H1 (cell line): Measurements from ENCODE around the gene TCF19. TPM values are rescaled to one million over a fixed set of nuclear protein-coding genes. Genes with fewer than 3 reads are reported as not detected.

Experiments used
- CTCF ChIA-PET: fragments of 300-600 bp; sonication (Branson Sonifier 250); formaldehyde crosslinking; loops from one replicate; lab custom pipeline; 2021; ENCODE audit not compliant: partially characterized antibody; lab: Charles Lee
- POLR2A ChIA-PET: fragments of 300-600 bp; sonication (Branson Sonifier 250); formaldehyde crosslinking; loops from one replicate; lab custom pipeline; 2021; ENCODE audit warnings: inconsistent platforms; ENCODE audit not compliant: partially characterized antibody; lab: Charles Lee
- DNase-seq, 2 experiments: peaks; one replicate each; pipeline versions ENCODE4 v3.0.0 to v3.0.0-alpha.2; 2010 to 2022; ENCODE audit warnings: low spot score in 2 of 2, low read depth in 1 of 2, mixed read lengths in 1 of 2
- FAIRE-seq: peaks from 2 replicates; lab custom pipeline; 2011; peaks lifted over from hg19 to GRCh38; lab: Jason Lieb, UNC
- H2AFZ ChIP-seq: 2 replicates; pipeline ENCODE4 v1.8.1; 2012; ENCODE audit warnings: low read length, inconsistent platforms
- H2AK5ac ChIP-seq: 2 replicates; pipeline ENCODE4 v1.6.1; 2013; ENCODE audit warnings: low read depth, low read length
- H2BK120ac ChIP-seq: replicated peaks from 2 replicates; pipeline ENCODE3; 2013; ENCODE audit warnings: low read depth, low read length, inconsistent platforms
- H2BK12ac ChIP-seq: 2 replicates; pipeline ENCODE4 v1.6.1; 2013; ENCODE audit warnings: low read depth, low read length
- H2BK15ac ChIP-seq: 2 replicates; pipeline ENCODE4 v1.6.1; 2013; ENCODE audit warnings: low read length
- H2BK20ac ChIP-seq: 2 replicates; pipeline ENCODE4 v1.6.1; 2013; ENCODE audit warnings: low read length
- H2BK5ac ChIP-seq: 2 replicates; pipeline ENCODE4 v1.6.1; 2013; ENCODE audit warnings: low read depth, low read length
- H3K14ac ChIP-seq: 2 replicates; pipeline ENCODE4 v1.6.1; 2013; ENCODE audit warnings: inconsistent platforms; ENCODE audit not compliant: insufficient read length
- H3K18ac ChIP-seq: 2 replicates; pipeline ENCODE4 v1.6.1; 2013; ENCODE audit warnings: low read length; ENCODE audit errors: extremely low read depth
- H3K23ac ChIP-seq: 2 replicates; pipeline ENCODE4 v1.6.1; 2013; ENCODE audit warnings: inconsistent platforms; ENCODE audit not compliant: insufficient read length
- H3K23me2 ChIP-seq: 2 replicates; pipeline ENCODE4 v1.6.1; 2013; ENCODE audit warnings: low read depth, low read length
- H3K27ac ChIP-seq: 2 replicates; pipeline ENCODE4 v1.6.1; 2011; ENCODE audit warnings: low read depth, low read length, inconsistent platforms
- H3K27me3 ChIP-seq, 4 experiments: replicated peaks in 1 of 4; 1 replicate in 1 of 4; 2 replicates in 3 of 4; pipeline versions ENCODE4 v1.6.1 to v1.8.1; 2011 to 2013; ENCODE audit warnings: low read length in 3 of 4, mild to moderate bottlenecking in 3 of 4, inconsistent platforms in 2 of 4, mixed read lengths in 2 of 4, moderate library complexity in 1 of 4; ENCODE audit not compliant: control insufficient read depth in 3 of 4, insufficient read depth in 3 of 4; ENCODE audit errors: extremely low read depth in 1 of 4
- H3K36me3 ChIP-seq, 4 experiments: 2 replicates each; pipeline versions ENCODE4 v1.6.1 to v1.8.1; 2011 to 2013; ENCODE audit warnings: mild to moderate bottlenecking in 4 of 4, low read length in 3 of 4, moderate library complexity in 2 of 4, control low read depth in 1 of 4, inconsistent platforms in 1 of 4; ENCODE audit not compliant: insufficient read depth in 4 of 4, control insufficient read depth in 2 of 4
- H3K4ac ChIP-seq: replicated peaks from 2 replicates; pipeline ENCODE3; 2013; ENCODE audit warnings: low read length, low read depth, mixed read lengths, inconsistent platforms; ENCODE audit not compliant: insufficient read length
- H3K4me1 ChIP-seq, 4 experiments: replicated peaks in 1 of 4; 1 replicate in 1 of 4; 2 replicates in 3 of 4; pipeline versions ENCODE4 v1.6.1 to v1.8.1; 2011 to 2013; ENCODE audit warnings: low read length in 3 of 4, inconsistent platforms in 2 of 4, mixed read lengths in 1 of 4; ENCODE audit not compliant: insufficient read depth in 4 of 4, control insufficient read depth in 3 of 4
- H3K4me2 ChIP-seq, 2 experiments: 2 replicates each; pipeline versions ENCODE4 v1.6.1 to v1.8.1; 2011 to 2013; ENCODE audit warnings: low read depth in 2 of 2, low read length in 2 of 2, control low read depth in 1 of 2, inconsistent platforms in 1 of 2, mild to moderate bottlenecking in 1 of 2; ENCODE audit not compliant: insufficient read depth in 1 of 2
- H3K4me3 ChIP-seq, 4 experiments: fragments of 200-600, 300-600 bp in 1 of 4; sonication (generic), shearing (Covaris generic), sonication (Bioruptor Twin) in 1 of 4; 2 replicates each; pipeline versions ENCODE4 v1.5.1 to v1.8.1; 2011 to 2016; ENCODE audit warnings: low read length in 4 of 4, low read depth in 3 of 4, control low read depth in 2 of 4, inconsistent platforms in 2 of 4, mild to moderate bottlenecking in 2 of 4, mixed read lengths in 1 of 4, moderate library complexity in 1 of 4; ENCODE audit not compliant: insufficient read depth in 2 of 4; ENCODE audit errors: extremely low read depth in 1 of 4
- H3K56ac ChIP-seq: replicated peaks from 2 replicates; pipeline ENCODE3; 2013; ENCODE audit warnings: low read depth, mild to moderate bottlenecking, mixed read lengths, low read length, inconsistent platforms; ENCODE audit not compliant: insufficient read length
- H3K79me1 ChIP-seq: 2 replicates; pipeline ENCODE4 v1.6.1; 2013; ENCODE audit warnings: low read depth, low read length, control low read depth
- H3K79me2 ChIP-seq, 2 experiments: 2 replicates each; pipeline versions ENCODE4 v1.6.1 to v1.8.1; 2012 to 2013; ENCODE audit warnings: low read length in 2 of 2, mild to moderate bottlenecking in 2 of 2, inconsistent platforms in 1 of 2; ENCODE audit not compliant: insufficient read depth in 2 of 2, control insufficient read depth in 1 of 2
- H3K9ac ChIP-seq, 4 experiments: replicated peaks in 1 of 4; 1 replicate in 1 of 4; 2 replicates in 3 of 4; pipeline versions ENCODE4 v1.6.1 to v1.8.1; 2011 to 2013; ENCODE audit warnings: low read depth in 3 of 4, low read length in 3 of 4, control low read depth in 2 of 4, mild to moderate bottlenecking in 2 of 4, moderate library complexity in 2 of 4, inconsistent platforms in 1 of 4; ENCODE audit errors: extremely low read depth in 1 of 4
- H3K9me3 ChIP-seq, 2 experiments: 2 replicates each; pipeline versions ENCODE4 v1.6.1 to v1.8.1; 2012 to 2013; ENCODE audit warnings: mild to moderate bottlenecking in 2 of 2, moderate library complexity in 2 of 2, control low read depth in 1 of 2, inconsistent platforms in 1 of 2, low read depth in 1 of 2, low read length in 1 of 2, mixed read lengths in 1 of 2; ENCODE audit not compliant: insufficient read depth in 2 of 2
- H4K20me1 ChIP-seq, 2 experiments: replicated peaks in 1 of 2; 2 replicates each; pipeline versions ENCODE3 to v1.8.1; 2011 to 2013; ENCODE audit warnings: inconsistent platforms in 2 of 2, low read length in 2 of 2, mild to moderate bottlenecking in 1 of 2; ENCODE audit not compliant: insufficient read depth in 2 of 2, control insufficient read depth in 1 of 2
- H4K5ac ChIP-seq: 2 replicates; pipeline ENCODE4 v1.6.1; 2013; ENCODE audit warnings: low read length, low read depth, mixed read lengths, inconsistent platforms; ENCODE audit not compliant: insufficient read length
- H4K8ac ChIP-seq: 2 replicates; pipeline ENCODE4 v1.8.0; 2013; ENCODE audit warnings: mild to moderate bottlenecking, moderate library complexity, low read length, inconsistent platforms; ENCODE audit not compliant: insufficient read depth; ENCODE audit errors: extremely low read depth
- H4K91ac ChIP-seq: replicated peaks from 2 replicates; pipeline ENCODE3; 2013; ENCODE audit warnings: low read length, mixed read lengths, inconsistent platforms; ENCODE audit not compliant: insufficient read length
- ATF3 ChIP-seq: IDR thresholded peaks from 2 replicates; pipeline ENCODE4 v1.6.1; 2011; ENCODE audit warnings: low read depth, mild to moderate bottlenecking, low read length; ENCODE audit not compliant: insufficient read depth
- BRCA1 ChIP-seq: IDR thresholded peaks from 2 replicates; pipeline ENCODE4 v1.6.1; 2012; ENCODE audit warnings: low read depth, low read length, improper control_type of control experiment
- CREB1 ChIP-seq: IDR thresholded peaks from 2 replicates; pipeline ENCODE4 v1.6.1; 2012; ENCODE audit warnings: inconsistent platforms
- KDM4A ChIP-seq: IDR thresholded peaks from one replicate; pipeline ENCODE4 v1.7.1; 2012; ENCODE audit warnings: low read depth, mild to moderate bottlenecking, moderate library complexity, low read length, inconsistent platforms; ENCODE audit not compliant: severe bottlenecking
- KDM5A ChIP-seq: fragments of 200-600 bp; IDR thresholded peaks from 2 replicates; pipeline ENCODE4 v1.7.1; 2012; ENCODE audit warnings: mild to moderate bottlenecking, low read length, inconsistent platforms, mixed read lengths
- PHF8 ChIP-seq: fragments of 200-600 bp; sonication (generic); conservative IDR thresholded peaks from 2 replicates; pipeline ENCODE4 v1.7.1; 2012; ENCODE audit warnings: low read depth, mild to moderate bottlenecking, inconsistent platforms, low read length, moderate library complexity
- RFX5 ChIP-seq: IDR thresholded peaks from 2 replicates; pipeline ENCODE4 v1.6.1; 2011; ENCODE audit warnings: low read depth, low read length, improper control_type of control experiment, borderline replicate concordance
- SP1 ChIP-seq: IDR thresholded peaks from 2 replicates; pipeline ENCODE4 v1.6.1; 2011; ENCODE audit warnings: low read depth, low read length
- SP4 ChIP-seq: IDR thresholded peaks from 2 replicates; pipeline ENCODE4 v1.6.1; 2012; ENCODE audit warnings: low read length, inconsistent platforms
- TCF12 ChIP-seq: IDR thresholded peaks from 2 replicates; pipeline ENCODE4 v1.6.1; 2011; ENCODE audit warnings: low read depth, mild to moderate bottlenecking, low read length
- WGBS, 2 experiments: shearing (Covaris generic) in 1 of 2; methylation state at CpG; one replicate each; pipeline versions ENCODE4 v1.1.6 to v1.1.7; 2013 to 2015; ENCODE audit warnings: low lambda C conversion rate in 2 of 2, mixed read lengths in 2 of 2, inconsistent platforms in 1 of 2, low coverage in 1 of 2, missing lambda C conversion rate in 1 of 2; ENCODE audit not compliant: insufficient replicate concordance in 2 of 2, insufficient coverage in 1 of 2, insufficient read length in 1 of 2; ENCODE audit errors: extremely low coverage in 1 of 2, missing lambda C conversion rate in 1 of 2; 5-methylcytosine and 5-hydroxymethylcytosine counted together
- polyA plus RNA-seq, 7 experiments: library from polyadenylated mRNA; depleted of rRNA in 3 of 7; stranded (reverse) in 5 of 7; unstranded in 2 of 7; fragments of >200 nt in 5 of 7; fragments of 200-250 nt in 2 of 7; gene quantifications; 1 replicate in 5 of 7; 2 replicates in 1 of 7; 4 replicates in 1 of 7; pipeline versions ENCODE4 v1.2.1 to v1.2.3, GENCODE V29; 2011 to 2013; ENCODE audit warnings: missing spikeins in 2 of 7, mixed read lengths in 2 of 7
- total RNA-seq: library from RNA; stranded (reverse); fragmentation: NEBNext Ultra II Directional; extraction: Animal tissue kit (Norgen Biotek cat#: 25700); gene quantifications from 2 replicates; pipeline ENCODE4 v1.2.1, GENCODE V29; 2021

Gene TCF19
- total and polyA plus RNA-seq, 2 of the 8 experiments (the other 6 are each of a cell fraction or from before 2014, with no cell fraction given) = 7.2 to 11.0 TPM

- Histone ChIP-seq H4K8ac (no peak overlapping the region), H4K5ac (no peak overlapping the region), H2AFZ (no peak overlapping the region), H3K4me1 (peaks cover 0 to 8% (median 4%) of the 10 kb centered on the region in 4 experiments; a peak in 4 of 7 replicates), H3K4me3 (no peak overlapping the region), H3K79me2 (no peaks in the 10 kb centered on the region), H2BK20ac (no peak overlapping the region), H3K56ac (no peak overlapping the region), H2BK120ac (no peak overlapping the region), H3K27me3 (no peaks in the 10 kb centered on the region), H3K9me3 (no peaks in the 10 kb centered on the region), H2BK12ac (no peak overlapping the region), H4K91ac (no peak overlapping the region), H3K4me2 (no peak overlapping the region), H3K23me2 (no peaks in the 10 kb centered on the region; the same call in 1 of the 2 replicates), H2BK5ac (no peak overlapping the region), H3K36me3 (peaks cover 2 to 35% (median 7%) of the 10 kb centered on the region in 4 experiments; a peak in 7 of 8 replicates), H4K20me1 (peaks cover 0 to 3% of the 10 kb centered on the region in 2 experiments), H2BK15ac (no peak overlapping the region), H3K23ac (no peak overlapping the region), H3K79me1 (no peaks in the 10 kb centered on the region), H3K18ac (no peak overlapping the region), H3K27ac (no peak overlapping the region), H3K14ac (no peak overlapping the region), H3K9ac (no peak overlapping the region), H3K4ac (no peak overlapping the region), H2AK5ac (no peak overlapping the region)
- WGBS, 2 experiments = 75% methylated on average over 11 of the region's 11 CpGs; no CpG with 5 or more reads in 1 of the 2 experiments
- no peak for DNase-seq
- ChIA-PET CTCF (interaction anchor here (1.2 to 16.4 kb wide), 7 partner anchors 8 to 53 kb away, joined by 3 to 170 read pairs (median 5); no protein-coding TSS in a partner anchor), POLR2A (interaction anchor here (0.6 to 68.5 kb wide), 3 partner anchors 3 to 444 kb away, joined by 4 to 2251 read pairs (median 2251); partner anchors contain the start of genes CCHCR1, CDSN, POU5F1 and PSORS1C1)
- no peak for FAIRE-seq
- no peak for TF ChIP-seq BRCA1
- TF ChIP-seq SP1 = no peak
- no peak for TF ChIP-seq TCF12
- no peak for TF ChIP-seq RFX5
- no peak for TF ChIP-seq KDM5A
- TF ChIP-seq CREB1 = no peak
- no peak for TF ChIP-seq ATF3
- no peak for TF ChIP-seq PHF8
- TF ChIP-seq SP4 = no peak
- no peak for TF ChIP-seq KDM4A
Observed at GRCh38 chr6:31144970-31145340, 13.4 kb upstream of the TCF19 start.
